COLO829 (cell line): ENCODE results near the gene VEGFA.
"Not testable (repeated sequence)": the region's sequence is repeated elsewhere in the genome, so short reads cannot be mapped to it uniquely, and the experiment has no call there.

Source experiments
- DNase-seq: peaks from one replicate; pipeline ENCODE4 v3.0.0; 2012; ENCODE audit warnings: low spot score

The VEGFA gene

DNA sequence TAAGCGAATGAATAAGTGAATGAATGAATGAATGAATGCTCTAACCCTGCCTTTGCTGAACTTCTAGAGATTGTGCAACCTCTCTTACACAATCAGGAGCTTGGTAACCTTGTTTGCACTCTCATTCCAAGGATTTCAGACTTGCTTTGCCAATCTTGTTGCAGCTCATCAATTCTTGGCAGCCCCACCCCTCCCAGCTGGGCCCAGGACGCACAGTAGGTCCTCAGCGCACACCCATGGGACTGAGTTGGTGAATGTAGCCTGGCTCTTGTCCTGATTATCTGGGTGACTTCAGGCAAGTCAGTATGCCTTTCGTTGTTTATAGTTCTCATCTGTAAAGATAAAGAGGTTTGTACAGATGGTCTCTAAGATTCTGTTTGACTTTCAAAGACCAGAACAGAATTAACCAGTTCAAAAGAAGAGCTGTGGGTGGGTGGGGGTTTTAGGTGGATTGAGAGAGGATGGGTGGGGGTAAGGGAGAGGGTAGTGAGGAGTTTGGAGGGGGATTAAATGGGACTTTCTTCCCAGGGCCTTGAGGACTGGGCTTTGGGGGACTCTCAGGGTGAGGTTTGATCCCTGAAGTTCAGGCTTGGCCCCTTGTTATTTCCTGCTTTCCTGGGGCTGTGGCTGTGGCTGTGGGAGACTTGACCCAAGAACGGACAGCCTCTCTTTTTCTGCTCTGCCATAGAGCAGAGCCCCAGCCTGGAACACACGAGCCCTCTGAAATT is 33.2 kb downstream of the VEGFA start:
- no peak for DNase-seq

DNA sequence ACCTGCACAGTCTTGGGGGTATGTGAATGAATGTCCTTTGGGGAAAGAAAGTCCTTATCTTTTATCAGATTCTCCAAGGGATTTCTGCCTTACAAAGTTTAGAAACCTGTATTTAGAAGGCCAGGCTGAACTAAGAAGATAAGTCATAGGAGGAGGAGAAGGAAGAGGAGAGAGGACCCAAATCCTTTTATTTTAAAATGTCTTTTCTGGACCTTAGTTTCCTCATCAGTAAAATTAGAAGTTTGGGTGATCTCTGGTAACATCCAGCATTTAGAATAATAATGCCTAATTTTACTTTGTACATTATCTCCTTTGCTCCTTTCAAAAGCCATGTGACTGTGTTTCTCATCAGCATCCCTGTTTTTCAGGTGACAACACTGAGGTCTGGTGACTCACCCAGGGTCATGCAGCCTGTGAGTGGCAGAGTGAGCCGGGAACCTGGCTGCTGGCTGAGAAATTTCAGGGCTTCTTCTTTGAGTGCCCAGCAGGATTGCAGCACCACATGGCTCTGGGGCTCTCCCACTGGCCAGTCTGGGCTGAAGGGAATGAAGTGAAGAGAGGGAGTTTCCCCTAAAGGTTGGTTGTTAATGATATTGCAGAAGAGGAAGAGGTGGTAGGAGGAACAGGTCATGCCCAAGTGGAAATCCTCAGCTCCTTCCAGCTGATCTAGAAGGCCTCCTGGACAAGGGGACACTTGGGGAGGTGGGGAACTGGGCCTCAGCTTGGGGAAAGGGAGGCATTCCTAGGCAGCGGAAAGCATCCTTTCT is 34.0 kb downstream of the VEGFA start:
- no peak for DNase-seq

- no peak for DNase-seq
These were observed 34.7 kb downstream of the VEGFA start for GRCh38 chr6:43804550-43805223.

DNA sequence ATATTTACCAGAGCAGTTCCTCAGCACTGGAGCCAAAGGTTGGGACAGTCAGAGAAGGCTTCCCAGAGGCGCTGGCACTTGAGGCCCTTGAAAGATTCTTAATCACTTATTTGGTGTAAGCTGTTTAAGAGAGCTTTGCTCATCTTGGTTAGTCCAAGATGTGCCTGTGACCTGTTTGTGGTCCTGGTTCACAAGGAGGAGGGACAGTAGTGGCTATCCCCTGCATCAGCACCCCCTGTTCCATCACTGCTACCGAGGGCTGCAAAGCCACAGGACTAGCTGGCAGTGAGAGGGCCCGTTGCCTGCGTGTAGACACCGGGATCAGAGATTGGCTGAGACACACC is 35.7 kb downstream of the VEGFA start:
- no peak for DNase-seq

DNA sequence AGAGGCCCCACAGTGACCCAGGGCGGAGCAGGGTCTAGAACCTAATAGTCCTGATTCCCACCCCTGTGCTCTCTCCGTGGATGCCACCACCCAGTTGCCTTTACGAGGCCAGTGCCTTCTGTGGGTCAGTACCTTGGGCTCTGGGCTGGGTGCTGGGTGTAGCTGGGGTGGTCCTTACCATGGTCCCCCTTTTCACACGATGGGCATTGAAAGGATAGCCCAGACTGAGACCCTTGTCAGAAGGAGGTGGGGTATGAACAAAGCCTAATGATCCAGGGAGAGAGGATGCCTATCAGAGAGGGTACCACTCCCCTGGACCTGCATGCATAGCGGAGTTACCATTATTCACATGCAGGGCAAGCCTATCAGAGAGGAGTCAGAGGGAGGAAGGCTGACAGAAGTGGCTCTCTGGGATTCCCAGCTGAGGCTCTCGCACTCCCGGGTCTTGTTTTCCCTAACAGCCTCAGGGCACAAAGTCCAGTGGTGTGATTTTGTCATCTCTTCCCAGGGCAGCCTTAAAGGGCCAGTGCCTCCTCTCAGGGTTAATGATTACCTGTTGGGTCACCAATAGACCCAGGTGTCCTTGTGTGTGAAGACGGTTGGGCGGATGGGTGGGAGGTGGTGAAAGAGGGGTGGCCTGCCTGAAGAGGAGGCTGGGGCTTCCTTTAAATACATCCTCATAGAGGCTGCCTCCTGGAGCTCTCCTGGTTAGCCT is 36.2 kb downstream of the VEGFA start:
- DNase-seq, result no peak

- no peak for DNase-seq
These were observed 36.8 kb downstream of the VEGFA start for GRCh38 chr6:43806758-43807227.

GRCh38 chr6:43807228-43808061 is 37.4 kb downstream of the VEGFA start:
- no peak for DNase-seq

GRCh38 chr6:43808412-43808811 is 38.4 kb downstream of the VEGFA start:
- DNase-seq, result no peak

DNA sequence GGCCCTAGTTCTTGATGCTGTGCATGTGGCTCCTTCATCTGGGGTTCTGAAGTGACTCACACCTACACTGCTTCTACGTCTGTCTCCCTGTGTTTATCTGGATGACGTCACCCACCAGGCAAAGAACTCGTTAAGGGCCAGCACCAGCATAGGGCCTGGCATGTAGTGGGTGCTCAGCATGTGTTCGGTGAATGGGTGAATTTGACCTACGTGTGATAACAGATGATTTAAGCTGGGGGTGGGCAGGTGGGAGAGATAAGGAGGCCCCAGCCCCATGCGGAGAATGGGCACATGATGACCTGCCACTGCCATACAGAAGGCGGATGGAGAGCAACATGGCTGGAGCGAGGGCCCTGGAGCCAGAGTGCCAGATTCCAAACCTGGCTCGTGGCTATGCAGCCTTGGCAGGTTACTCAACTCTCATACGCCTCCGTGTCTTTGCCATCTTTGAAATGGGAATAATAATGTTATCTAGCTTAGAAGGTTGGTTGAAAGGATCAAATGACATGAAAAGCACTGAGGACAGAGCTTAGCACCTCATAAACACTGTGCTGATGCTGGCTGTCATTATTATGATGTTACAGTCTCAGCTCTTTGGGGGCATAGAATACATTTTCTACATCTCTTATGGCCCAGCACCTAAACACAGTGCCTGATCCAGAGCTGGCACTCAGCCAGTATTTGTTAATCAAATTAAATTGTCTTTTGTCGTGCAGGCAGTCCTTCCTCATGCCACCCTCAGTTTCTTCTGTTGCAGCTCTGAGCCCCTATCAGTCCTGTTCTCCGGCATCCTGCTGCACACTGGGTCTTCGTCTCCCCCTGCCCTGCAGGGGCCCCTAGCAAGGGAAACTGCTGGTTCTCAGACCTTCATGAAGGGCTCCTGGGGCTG is 39.6 kb downstream of the VEGFA start:
- DNase-seq, result no peak

- no peak for DNase-seq
These were observed 41.1 kb downstream of the VEGFA start for GRCh38 chr6:43810965-43811732.

DNA sequence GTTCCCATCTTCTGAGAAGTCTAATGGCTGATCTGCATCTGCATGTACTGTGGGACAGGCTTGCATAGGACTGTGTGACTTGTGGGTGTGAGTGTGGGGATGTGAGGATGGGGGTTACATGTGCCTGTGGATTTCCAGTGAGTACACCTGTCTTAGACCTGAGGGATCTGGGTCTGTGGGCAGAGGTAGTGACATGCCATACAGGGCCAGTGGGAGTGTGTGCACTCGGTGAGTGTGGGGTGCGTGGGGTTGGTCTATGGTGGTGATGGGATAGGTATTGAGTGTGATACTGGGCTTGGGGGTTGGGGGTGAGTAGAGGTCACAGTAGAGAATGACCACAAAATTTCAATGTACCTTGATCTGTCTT is 41.7 kb downstream of the VEGFA start:
- no peak for DNase-seq

DNA sequence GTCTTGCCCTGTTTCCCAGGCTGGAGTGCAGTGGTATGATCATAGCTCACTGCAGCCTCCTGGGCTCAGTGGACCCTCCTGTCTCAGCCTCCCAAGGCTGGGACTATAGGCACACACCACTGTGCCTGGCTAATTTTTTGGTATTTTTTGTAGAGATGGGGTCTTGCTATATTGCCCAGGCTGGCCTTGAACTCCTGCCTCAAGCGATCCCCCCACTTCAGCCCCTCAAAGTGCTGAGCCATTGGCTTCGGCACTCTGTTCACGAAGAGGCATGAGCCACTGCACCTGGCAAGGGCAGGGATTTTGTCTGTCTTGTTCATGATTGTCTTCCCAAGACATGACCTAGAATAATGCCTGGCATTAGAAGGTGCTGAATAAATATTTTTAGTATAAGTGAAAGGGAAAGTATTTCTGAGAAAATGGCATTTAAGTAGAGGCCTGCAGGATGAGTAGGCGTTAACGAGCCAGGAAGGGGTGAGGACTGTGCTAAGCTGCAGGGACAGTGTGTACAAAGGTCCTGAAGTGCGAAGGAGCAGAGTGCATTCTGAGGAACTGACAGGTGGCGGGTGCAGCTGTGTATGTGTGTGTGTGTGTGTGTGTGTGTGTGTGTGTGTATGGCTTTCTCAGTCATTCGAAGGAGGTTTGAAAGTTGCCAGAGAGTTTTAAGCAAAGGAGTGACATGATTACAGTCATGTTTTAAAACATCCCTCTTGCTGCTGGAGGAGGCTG is 43.0 kb downstream of the VEGFA start:
- no peak for DNase-seq

DNA sequence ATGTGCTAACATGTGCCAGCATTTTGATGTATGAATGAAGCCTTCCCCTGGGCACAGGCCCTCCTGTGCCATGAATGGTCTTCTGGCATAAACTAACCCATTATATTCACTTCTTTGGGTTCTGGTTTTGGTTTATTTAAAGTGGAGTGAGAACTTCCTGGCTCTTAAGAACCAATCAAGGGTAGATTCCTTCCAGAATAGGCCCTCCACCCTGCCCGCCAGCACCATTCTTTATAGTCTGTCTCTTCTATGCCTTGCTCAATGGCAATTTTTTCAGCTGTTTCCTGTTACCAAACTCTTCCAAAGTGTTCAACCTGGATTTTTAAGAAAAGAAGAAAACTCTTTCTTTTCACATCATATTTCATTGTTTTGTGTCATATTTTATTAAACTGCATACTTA is 44.1 kb downstream of the VEGFA start:
- no peak for DNase-seq

GRCh38 chr6:43814865-43815264 is 44.9 kb downstream of the VEGFA start:
- DNase-seq, result no peak

- no peak for DNase-seq
These were observed 47.2 kb downstream of the VEGFA start for GRCh38 chr6:43817192-43817591.

DNA sequence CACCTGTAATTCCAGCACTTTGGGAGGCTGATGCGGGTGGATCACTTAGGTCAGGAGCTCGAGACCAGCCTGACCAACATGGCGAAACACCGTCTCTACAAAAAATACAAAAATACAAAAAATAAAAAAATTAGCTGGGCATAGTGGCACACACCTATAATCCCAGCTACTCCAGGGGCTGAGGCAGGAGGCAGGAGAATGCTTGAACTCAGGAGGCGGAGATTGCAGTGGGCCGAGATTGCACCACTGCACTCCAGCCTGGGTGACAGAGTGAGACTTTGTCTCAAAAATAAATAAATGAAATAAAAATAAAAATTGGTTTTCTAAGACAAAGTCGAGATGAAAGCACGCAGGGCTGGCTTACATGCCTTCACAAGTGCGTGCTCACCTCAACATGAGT is 49.0 kb downstream of the VEGFA start:
- not testable (repeated sequence) for DNase-seq

DNA sequence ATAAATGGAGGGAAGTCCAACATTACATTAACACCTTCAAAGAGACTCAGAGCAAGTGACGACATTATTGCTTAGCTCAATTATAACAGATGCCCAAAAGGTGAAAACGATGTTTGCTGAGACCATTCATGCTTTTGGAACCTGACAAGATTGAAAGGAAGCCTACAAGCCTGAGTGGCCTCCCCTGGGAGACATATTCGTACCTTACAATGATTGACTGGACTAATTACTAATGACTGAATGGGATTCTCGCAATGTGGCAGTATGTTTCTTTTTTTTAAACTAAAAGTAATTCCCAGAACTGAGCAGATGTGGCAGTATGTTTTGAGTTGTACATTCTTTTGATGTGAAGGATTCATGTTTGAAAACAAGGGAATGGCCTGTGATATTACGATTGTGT is 49.9 kb downstream of the VEGFA start:
- DNase-seq, result no peak

GRCh38 chr6:43820486-43820885 is 50.5 kb downstream of the VEGFA start:
- DNase-seq, result no peak
